ENCODE data around the gene ARHGAP5. TPM values are rescaled to one million over a fixed set of nuclear protein-coding genes. Genes with fewer than 3 reads are reported as not detected.

ARHGAP5 gene
- total RNA-seq, 3 donors from 2014 or later: 115 to 189 (median 121) TPM

- Histone ChIP-seq H3K27me3 (no peaks in the 10 kb centered on the region), H3K4me3 (no peak overlapping the region), H3K27ac (no peak overlapping the region), H3K36me3 (no peaks in the 10 kb centered on the region), H3K4me1 (peaks cover 0 to 7% of the 10 kb centered on the region in 2 donors), H3K9me3 (no peaks in the 10 kb centered on the region)
- DNase-seq (ENCODE audit: low spot score in 2 of 2): no peak
- intact Hi-C loops (cut with DNase I; ENCODE audit: low total_unique reads): no loop called here
- TF ChIP-seq, protein P1, sequence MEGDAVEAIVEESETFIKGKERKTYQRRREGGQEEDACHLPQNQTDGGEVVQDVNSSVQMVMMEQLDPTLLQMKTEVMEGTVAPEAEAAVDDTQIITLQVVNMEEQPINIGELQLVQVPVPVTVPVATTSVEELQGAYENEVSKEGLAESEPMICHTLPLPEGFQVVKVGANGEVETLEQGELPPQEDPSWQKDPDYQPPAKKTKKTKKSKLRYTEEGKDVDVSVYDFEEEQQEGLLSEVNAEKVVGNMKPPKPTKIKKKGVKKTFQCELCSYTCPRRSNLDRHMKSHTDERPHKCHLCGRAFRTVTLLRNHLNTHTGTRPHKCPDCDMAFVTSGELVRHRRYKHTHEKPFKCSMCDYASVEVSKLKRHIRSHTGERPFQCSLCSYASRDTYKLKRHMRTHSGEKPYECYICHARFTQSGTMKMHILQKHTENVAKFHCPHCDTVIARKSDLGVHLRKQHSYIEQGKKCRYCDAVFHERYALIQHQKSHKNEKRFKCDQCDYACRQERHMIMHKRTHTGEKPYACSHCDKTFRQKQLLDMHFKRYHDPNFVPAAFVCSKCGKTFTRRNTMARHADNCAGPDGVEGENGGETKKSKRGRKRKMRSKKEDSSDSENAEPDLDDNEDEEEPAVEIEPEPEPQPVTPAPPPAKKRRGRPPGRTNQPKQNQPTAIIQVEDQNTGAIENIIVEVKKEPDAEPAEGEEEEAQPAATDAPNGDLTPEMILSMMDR (IDR thresholded peaks at IDR 0.05): no peak
- no peak for TF ChIP-seq POLR2A (IDR thresholded peaks at IDR 0.05)
Observed at GRCh38 chr14:32100175-32100574, 23.1 kb downstream of the ARHGAP5 start.

DNA sequence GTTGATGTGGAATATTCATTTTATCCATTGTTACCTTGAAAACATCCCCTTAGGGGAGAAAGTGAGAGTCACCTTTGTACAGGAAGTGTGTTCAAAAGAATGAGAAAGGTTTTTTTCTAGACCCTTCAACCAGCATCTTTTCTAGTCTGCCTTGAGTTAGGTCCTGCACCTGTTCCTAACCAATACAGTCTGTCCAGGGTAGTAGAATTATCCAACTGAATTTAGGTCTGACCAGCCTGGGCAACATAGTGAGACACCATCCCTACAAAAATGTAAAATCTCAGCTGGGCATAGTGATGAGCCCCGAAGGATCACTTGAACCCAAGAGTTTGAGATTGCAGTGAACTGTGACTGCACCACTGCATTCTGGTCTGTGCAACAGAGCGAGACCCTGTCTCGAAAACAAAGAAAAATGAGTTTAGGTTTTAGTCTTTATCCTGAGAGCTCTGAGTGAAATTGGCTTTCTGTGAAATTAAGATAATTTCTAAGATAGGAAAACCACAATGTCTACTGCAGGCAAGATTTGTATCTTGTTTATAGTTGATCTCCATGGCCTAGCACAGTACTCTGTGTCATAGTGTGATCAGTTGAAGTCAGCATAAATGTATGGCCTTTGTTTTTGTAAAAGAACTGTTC is 25.2 kb downstream of the ARHGAP5 start:
- intact Hi-C loops (cut with DNase I; ENCODE audit: low total_unique reads): no loop called here
- Histone ChIP-seq H3K36me3 (no peaks in the 10 kb centered on the region), H3K4me3 (no peak overlapping the region), H3K27ac (no peak overlapping the region), H3K4me1 (peaks cover 0 to 7% of the 10 kb centered on the region in 2 donors), H3K9me3 (no peaks in the 10 kb centered on the region), H3K27me3 (no peaks in the 10 kb centered on the region)
- no peak for DNase-seq (ENCODE audit: low spot score in 2 of 2)
- TF ChIP-seq, protein P1 (IDR thresholded peaks at IDR 0.05): no peak
- no peak for TF ChIP-seq POLR2A (IDR thresholded peaks at IDR 0.05)

DNA sequence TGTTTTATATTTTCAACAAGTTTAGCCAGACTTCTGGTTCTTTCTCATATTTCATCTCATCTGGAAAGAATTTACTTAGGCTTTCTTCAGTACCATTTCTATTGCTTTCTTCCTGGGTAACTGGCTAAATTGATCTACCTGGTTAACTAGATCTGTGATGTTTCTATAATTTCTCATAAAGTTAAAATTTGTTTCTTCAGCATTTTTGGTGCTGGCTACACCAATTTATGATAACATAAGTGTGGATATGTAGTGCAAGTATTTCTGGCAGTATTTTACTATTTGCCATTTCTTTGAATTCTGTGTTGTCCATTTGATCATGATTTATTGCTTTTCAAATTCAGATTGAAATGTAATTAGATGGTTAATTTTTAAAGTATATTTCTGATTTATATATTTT is 25.9 kb downstream of the ARHGAP5 start:
- no peak for TF ChIP-seq POLR2AphosphoS5 (IDR thresholded peaks at IDR 0.05)
- TF ChIP-seq, protein P1 (IDR thresholded peaks at IDR 0.05): no peak
- TF ChIP-seq POLR2A (IDR thresholded peaks at IDR 0.05): no peak
- Histone ChIP-seq H3K27me3 (no peaks in the 10 kb centered on the region), H3K4me3 (no peak overlapping the region), H3K4me1 (peaks cover 0 to 7% of the 10 kb centered on the region in 2 donors), H3K9me3 (no peaks in the 10 kb centered on the region), H3K36me3 (no peaks in the 10 kb centered on the region), H3K27ac (no peak overlapping the region)
- DNase-seq (ENCODE audit: low spot score in 2 of 2): no peak
- intact Hi-C loops (cut with DNase I; ENCODE audit: low total_unique reads): no loop called here

DNA sequence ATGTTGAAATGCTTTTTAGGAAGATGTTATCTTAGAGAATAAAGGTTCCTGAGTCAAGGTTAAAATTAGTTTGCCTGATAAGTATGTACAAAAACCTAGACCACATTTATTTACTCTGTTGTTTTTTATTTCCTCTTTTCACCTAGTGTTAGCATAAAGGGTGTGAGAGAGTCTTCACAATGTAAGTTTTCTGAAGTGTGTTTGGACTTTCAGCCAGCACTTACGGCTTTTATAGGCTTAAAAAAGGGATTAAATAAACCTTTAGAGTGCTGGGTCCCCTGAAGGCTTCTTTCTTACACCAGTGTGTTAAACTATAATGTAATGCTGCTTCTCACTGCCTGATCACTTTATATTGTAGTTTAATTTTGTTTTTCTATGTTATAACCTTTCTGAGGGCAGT is 27.2 kb downstream of the ARHGAP5 start:
- no peaks in the 10 kb centered on the region for H3K36me3 ChIP-seq
- H3K27ac ChIP-seq: no peak overlapping the region
- no peaks in the 10 kb centered on the region for H3K9me3 ChIP-seq
- peaks cover 0 to 7% of the 10 kb centered on the region in 2 donors for H3K4me1 ChIP-seq
- TF ChIP-seq, protein P1 (IDR thresholded peaks at IDR 0.05): no peak
- no peak for DNase-seq (ENCODE audit: low spot score in 2 of 2)
- no peaks in the 10 kb centered on the region for H3K27me3 ChIP-seq
- intact Hi-C loops (cut with DNase I; ENCODE audit: low total_unique reads): no loop called here
- H3K4me3 ChIP-seq: no peak overlapping the region

DNA sequence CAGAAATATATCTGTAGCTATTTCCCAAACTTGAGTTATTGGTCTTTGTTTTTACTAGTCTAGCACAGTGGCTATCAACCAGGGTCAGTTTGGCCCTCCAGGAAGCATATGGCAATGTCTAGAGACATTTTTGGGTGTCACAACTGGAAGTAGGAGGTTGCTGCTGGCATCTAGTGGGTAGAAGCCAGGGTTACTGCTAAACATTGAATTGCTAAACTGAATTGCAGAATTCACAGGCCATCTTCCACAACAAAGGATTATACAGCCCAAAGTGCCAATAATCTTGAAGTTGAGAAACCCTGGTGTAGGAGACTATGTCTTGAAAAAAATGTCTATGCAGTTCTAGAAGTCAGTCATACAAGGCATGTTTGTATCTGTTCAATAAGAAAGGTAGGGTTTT is 27.7 kb downstream of the ARHGAP5 start:
- intact Hi-C loops (cut with DNase I; ENCODE audit: low total_unique reads): no loop called here
- DNase-seq (ENCODE audit: low spot score in 2 of 2): no peak
- TF ChIP-seq POLR2A (IDR thresholded peaks at IDR 0.05): no peak
- TF ChIP-seq, protein P1 (IDR thresholded peaks at IDR 0.05): no peak
- no peak for TF ChIP-seq POLR2AphosphoS5 (IDR thresholded peaks at IDR 0.05)
- Histone ChIP-seq H3K9me3 (no peaks in the 10 kb centered on the region), H3K4me1 (peaks cover 0 to 7% of the 10 kb centered on the region in 2 donors), H3K27me3 (no peaks in the 10 kb centered on the region), H3K36me3 (no peaks in the 10 kb centered on the region), H3K4me3 (no peak overlapping the region), H3K27ac (no peak overlapping the region)

Data from breast epithelium (tissue), 4 donors.